ENCODE measurements around the gene RAB7A. TPM values are rescaled to one million over a fixed set of nuclear protein-coding genes. Genes with fewer than 3 reads are reported as not detected.

RAB7A gene
- total RNA-seq, 4 donors from 2014 or later: 81.0 to 116 (median 87.0) TPM

DNA sequence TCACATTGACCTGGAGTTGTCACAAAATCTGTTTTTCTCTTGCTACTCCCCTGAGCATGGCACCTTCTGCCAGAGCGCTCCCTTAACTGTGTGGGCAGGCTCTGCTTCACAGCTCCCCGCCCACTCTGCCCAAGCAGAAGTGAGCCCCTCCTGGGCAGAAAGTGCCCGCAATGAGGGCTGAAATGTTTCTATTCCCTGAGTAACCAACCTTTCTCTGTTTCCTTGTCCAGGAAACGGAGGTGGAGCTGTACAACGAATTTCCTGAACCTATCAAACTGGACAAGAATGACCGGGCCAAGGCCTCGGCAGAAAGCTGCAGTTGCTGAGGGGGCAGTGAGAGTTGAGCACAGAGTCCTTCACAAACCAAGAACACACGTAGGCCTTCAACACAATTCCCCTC is 87.1 kb downstream of the RAB7A start:
- Histone ChIP-seq H3K9me3 (no peaks in the 10 kb centered on the region), H3K27ac (replicated peaks in 1 of 4) (peak overlapping the region in 2 of 4 donors; percentile 38 to 39), H3K36me3 (peaks cover 20 to 84% (median 59%) of the 10 kb centered on the region in 4 donors), H3K4me1 (peaks cover 15 to 49% (median 42%) of the 10 kb centered on the region in 4 donors), H3K4me3 (no peak overlapping the region), H3K27me3 (no peaks in the 10 kb centered on the region)
- TF ChIP-seq POLR2A (IDR thresholded peaks at IDR 0.05; ENCODE audit: low read depth) (no peak), POLR2AphosphoS5 (IDR thresholded peaks at IDR 0.05) (peak in 1 of 2 donors; percentile 31), EP300 (IDR thresholded peaks at IDR 0.05) (no peak)
- TF ChIP-seq, protein P1, sequence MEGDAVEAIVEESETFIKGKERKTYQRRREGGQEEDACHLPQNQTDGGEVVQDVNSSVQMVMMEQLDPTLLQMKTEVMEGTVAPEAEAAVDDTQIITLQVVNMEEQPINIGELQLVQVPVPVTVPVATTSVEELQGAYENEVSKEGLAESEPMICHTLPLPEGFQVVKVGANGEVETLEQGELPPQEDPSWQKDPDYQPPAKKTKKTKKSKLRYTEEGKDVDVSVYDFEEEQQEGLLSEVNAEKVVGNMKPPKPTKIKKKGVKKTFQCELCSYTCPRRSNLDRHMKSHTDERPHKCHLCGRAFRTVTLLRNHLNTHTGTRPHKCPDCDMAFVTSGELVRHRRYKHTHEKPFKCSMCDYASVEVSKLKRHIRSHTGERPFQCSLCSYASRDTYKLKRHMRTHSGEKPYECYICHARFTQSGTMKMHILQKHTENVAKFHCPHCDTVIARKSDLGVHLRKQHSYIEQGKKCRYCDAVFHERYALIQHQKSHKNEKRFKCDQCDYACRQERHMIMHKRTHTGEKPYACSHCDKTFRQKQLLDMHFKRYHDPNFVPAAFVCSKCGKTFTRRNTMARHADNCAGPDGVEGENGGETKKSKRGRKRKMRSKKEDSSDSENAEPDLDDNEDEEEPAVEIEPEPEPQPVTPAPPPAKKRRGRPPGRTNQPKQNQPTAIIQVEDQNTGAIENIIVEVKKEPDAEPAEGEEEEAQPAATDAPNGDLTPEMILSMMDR (IDR thresholded peaks at IDR 0.05): no peak
- intact Hi-C loops (cut with DNase I): no loop called here
- no peak for DNase-seq (ENCODE audit: extremely low spot score)
- 79% methylated on average over 7 of the region's 8 CpGs for WGBS

DNA sequence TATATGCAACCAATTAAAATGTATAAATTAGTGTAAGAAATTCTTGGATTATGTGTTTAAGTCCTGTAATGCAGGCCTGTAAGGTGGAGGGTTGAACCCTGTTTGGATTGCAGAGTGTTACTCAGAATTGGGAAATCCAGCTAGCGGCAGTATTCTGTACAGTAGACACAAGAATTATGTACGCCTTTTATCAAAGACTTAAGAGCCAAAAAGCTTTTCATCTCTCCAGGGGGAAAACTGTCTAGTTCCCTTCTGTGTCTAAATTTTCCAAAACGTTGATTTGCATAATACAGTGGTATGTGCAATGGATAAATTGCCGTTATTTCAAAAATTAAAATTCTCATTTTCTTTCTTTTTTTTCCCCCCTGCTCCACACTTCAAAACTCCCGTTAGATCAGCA is 88.1 kb downstream of the RAB7A start:
- peaks cover 15 to 40% (median 34%) of the 10 kb centered on the region in 4 donors for H3K4me1 ChIP-seq
- H3K27me3 ChIP-seq: no peaks in the 10 kb centered on the region
- no peak for DNase-seq (ENCODE audit: extremely low spot score)
- TF ChIP-seq, protein P1 (IDR thresholded peaks at IDR 0.05): no peak
- TF ChIP-seq POLR2AphosphoS5 (IDR thresholded peaks at IDR 0.05): no peak
- no peak for TF ChIP-seq EP300 (IDR thresholded peaks at IDR 0.05)
- TF ChIP-seq POLR2A (IDR thresholded peaks at IDR 0.05; ENCODE audit: low read depth): no peak
- intact Hi-C loops (cut with DNase I): no loop called here
- H3K27ac ChIP-seq (replicated peaks in 1 of 4): no peak overlapping the region
- H3K4me3 ChIP-seq: no peak overlapping the region
- peaks cover 20 to 85% (median 55%) of the 10 kb centered on the region in 4 donors for H3K36me3 ChIP-seq
- WGBS: 82% methylated on average over 5 of the region's 5 CpGs
- H3K9me3 ChIP-seq: no peaks in the 10 kb centered on the region

DNA sequence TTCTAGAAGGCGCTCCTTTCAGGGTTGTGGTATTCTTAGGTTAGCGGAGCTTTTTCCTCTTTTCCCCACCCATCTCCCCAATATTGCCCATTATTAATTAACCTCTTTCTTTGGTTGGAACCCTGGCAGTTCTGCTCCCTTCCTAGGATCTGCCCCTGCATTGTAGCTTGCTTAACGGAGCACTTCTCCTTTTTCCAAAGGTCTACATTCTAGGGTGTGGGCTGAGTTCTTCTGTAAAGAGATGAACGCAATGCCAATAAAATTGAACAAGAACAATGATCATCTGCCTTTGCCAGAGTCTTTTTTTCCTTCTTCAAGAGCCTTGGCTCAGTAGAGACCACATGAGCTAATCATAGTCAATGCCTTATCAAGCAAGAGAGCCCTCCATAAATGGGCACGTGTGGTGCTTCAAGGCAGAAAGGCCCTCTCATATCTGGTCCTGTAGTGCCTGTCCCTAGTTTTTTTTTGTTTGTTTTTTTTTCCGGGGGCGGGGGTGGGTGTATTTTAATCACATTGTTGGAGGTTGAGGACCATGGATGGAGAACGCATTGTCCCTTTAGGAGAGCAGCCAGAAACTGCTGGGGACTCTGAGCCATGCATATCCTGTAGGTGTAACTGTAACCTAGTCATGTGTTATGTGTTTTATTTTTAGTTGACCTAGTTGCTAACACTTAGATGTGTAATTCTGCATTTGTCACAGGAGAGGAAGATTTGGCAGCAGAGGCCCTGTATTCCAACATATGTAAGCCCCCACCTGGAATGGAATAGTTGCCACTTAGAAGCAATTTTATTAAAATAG is 88.7 kb downstream of the RAB7A start:
- 76% methylated on average over 8 of the region's 8 CpGs for WGBS
- intact Hi-C loops (cut with DNase I): no loop called here
- H3K4me1 ChIP-seq: peaks cover 15 to 33% (median 28%) of the 10 kb centered on the region in 4 donors
- no peak overlapping the region for H3K4me3 ChIP-seq
- H3K27ac ChIP-seq (replicated peaks in 1 of 4): peak overlapping the region in 2 of 4 donors; percentile 10 to 53
- TF ChIP-seq POLR2A (IDR thresholded peaks at IDR 0.05; ENCODE audit: low read depth) (no peak), POLR2AphosphoS5 (IDR thresholded peaks at IDR 0.05) (no peak), EP300 (IDR thresholded peaks at IDR 0.05) (no peak)
- TF ChIP-seq, protein P1 (IDR thresholded peaks at IDR 0.05): no peak
- no peak for DNase-seq (ENCODE audit: extremely low spot score)
- H3K27me3 ChIP-seq: no peaks in the 10 kb centered on the region
- peaks cover 20 to 80% (median 55%) of the 10 kb centered on the region in 4 donors for H3K36me3 ChIP-seq
- no peaks in the 10 kb centered on the region for H3K9me3 ChIP-seq

DNA sequence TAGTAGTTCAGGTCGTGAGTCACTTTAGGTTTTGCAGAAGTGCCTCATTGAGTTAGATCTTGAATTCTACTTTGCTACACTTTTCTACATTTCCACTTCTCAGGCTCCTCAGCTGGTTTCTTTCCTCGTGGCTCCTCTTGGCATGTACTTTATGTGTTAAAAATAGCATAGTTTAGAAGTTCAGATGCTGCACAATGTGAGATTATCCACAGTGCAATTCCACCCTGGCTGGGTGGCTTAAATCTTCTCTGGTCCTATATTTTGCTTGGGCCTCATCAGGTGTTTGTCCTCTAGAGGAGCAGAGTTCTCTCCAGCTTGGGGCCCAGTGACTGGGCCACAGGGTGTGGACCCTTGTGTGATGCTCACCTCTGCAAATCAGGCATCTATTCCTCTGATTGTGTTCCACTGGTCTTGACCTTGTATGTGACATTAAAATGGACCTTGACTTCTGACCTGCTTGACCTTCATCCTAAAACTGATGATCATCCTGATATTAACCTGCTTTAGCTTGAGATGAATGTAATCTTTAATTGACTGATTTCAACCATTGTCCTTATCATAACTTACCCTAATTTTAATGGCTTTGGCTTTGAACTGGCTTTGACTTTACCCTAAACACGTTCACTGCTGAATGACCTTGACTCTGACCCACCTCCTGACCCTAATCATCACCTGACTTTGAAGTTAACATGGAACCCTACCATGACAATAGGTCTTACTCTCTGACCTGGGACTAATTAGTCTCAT is 89.5 kb downstream of the RAB7A start:
- no peaks in the 10 kb centered on the region for H3K27me3 ChIP-seq
- H3K36me3 ChIP-seq: peaks cover 19 to 73% (median 52%) of the 10 kb centered on the region in 4 donors
- H3K4me1 ChIP-seq: peaks cover 15 to 33% (median 25%) of the 10 kb centered on the region in 4 donors
- H3K4me3 ChIP-seq: no peak overlapping the region
- TF ChIP-seq, protein P1 (IDR thresholded peaks at IDR 0.05): no peak
- TF ChIP-seq EP300 (IDR thresholded peaks at IDR 0.05): no peak
- TF ChIP-seq POLR2A (IDR thresholded peaks at IDR 0.05; ENCODE audit: low read depth): no peak
- no peak for TF ChIP-seq POLR2AphosphoS5 (IDR thresholded peaks at IDR 0.05)
- WGBS: 59% methylated on average over 3 of the region's 3 CpGs
- intact Hi-C loops (cut with DNase I): no loop called here
- DNase-seq (ENCODE audit: extremely low spot score): no peak
- H3K9me3 ChIP-seq: no peaks in the 10 kb centered on the region
- peak overlapping the region in 1 of 4 donors; percentile 53 for H3K27ac ChIP-seq (replicated peaks in 1 of 4)
